Adipose tissue (tissue), 3 donors: ENCODE results near the gene TTN. TPM values are rescaled to one million over a fixed set of nuclear protein-coding genes. Genes with fewer than 3 reads are reported as not detected.

Experiments
- H3K27ac ChIP-seq: one replicate; pipeline ENCODE4 v1.5.1; 2013; ENCODE audit warnings: low read depth, low read length
- WGBS, 3 donors: extraction: QIAGEN DNeasy Blood & Tissue Kit; methylation state at CpG; one replicate each; pipeline ENCODE4 v1.1.7; 2013; 5-methylcytosine and 5-hydroxymethylcytosine counted together
- polyA plus RNA-seq, 3 donors: library from polyadenylated mRNA; stranded (reverse); fragments of 200-250 nt; gene quantifications; one replicate each; pipeline ENCODE4 v1.2.3, GENCODE V29; 2013
- donor health status: healthy with polysubstance abuse.
- donor health status: Bipolar disorder and iron deficiency.
- donor health status: healthy.

The TTN gene
- polyA plus RNA-seq, 3 donors, result 0.03 to 1.9 (median 0.18) TPM

DNA sequence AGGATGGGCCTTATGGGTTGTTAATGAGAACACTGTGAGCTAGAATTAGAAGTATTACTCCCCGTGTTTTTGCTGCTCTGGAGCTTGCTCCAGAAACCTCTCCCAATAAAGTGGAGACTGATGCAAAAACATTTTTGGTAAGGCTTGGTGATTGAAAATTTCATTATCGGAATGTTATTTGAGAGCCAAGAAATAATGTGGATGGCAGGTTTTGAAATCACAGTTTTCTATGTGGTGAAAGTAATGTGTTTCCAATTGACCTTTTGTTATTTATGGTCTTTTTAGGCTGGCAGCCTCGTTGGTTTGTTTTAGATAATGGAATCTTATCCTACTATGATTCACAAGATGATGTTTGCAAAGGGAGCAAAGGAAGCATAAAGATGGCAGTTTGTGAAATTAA is 321.9 kb downstream of the TTN start:
- 63 to 82% (median 63%) methylated on average over 3 of the region's 3 CpGs for WGBS, 3 donors
- H3K27ac ChIP-seq, result no peak overlapping the region

DNA sequence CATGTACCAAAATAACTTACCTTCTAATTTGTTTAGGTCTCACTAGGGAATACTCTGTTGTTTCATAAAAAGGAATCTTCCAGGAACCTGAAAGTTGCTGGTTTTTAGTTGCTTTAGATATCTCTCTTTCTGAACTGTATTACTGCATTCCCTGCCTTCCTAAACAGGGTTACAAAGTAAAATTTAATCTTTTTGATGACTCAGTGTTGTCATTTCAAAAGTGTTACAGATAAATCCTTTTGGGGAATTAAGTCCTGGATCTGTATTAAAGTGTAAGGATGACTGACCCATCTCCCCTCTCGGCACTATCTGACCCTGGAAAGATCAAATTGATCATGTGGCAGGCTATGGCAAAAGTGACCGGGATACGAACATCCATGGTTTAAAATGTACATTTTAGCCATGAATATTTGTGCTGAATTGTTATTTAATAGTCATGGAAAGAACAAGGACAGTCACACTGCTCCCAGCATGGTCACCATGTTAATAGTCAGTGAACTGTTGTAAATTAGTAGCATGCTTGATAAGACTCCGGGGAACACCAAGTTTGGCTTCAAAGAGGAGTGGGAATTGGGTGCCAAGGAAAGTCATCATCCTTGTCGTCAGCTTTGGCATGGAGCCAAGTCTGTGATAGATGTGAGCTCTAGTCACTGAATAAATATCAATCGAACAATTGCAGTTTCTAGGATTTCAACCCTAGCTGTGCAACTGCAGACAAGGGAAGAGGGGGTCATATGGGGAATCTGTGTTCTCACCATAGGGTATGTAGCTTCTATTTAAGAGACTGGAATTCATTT is 322.8 kb downstream of the TTN start:
- H3K27ac ChIP-seq, result no peak overlapping the region
- WGBS, 3 donors, result 41 to 63% (median 58%) methylated on average over 6 of the region's 6 CpGs

DNA sequence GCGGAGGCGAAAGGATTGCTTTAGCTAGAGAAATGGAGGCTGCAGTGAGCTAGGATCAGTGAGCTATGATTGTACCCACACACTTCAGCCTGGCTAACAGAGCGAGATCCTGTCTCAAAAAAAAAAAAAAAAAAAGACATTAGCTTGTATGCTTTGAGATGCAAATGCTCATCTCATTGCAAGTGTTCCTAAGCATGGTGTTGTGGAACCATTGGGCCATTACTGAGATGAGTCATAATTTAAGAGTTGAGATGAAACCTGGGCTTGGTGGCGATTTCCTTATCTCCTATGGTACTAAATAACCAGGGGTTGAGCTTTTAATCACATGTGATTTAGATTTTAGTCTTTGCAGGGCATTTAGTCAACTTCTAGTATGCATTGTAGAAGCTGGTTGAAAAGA is 324.8 kb downstream of the TTN start:
- 80 to 94% (median 94%) methylated on average over 4 of the region's 4 CpGs for WGBS, 3 donors
- H3K27ac ChIP-seq, result no peak overlapping the region

DNA sequence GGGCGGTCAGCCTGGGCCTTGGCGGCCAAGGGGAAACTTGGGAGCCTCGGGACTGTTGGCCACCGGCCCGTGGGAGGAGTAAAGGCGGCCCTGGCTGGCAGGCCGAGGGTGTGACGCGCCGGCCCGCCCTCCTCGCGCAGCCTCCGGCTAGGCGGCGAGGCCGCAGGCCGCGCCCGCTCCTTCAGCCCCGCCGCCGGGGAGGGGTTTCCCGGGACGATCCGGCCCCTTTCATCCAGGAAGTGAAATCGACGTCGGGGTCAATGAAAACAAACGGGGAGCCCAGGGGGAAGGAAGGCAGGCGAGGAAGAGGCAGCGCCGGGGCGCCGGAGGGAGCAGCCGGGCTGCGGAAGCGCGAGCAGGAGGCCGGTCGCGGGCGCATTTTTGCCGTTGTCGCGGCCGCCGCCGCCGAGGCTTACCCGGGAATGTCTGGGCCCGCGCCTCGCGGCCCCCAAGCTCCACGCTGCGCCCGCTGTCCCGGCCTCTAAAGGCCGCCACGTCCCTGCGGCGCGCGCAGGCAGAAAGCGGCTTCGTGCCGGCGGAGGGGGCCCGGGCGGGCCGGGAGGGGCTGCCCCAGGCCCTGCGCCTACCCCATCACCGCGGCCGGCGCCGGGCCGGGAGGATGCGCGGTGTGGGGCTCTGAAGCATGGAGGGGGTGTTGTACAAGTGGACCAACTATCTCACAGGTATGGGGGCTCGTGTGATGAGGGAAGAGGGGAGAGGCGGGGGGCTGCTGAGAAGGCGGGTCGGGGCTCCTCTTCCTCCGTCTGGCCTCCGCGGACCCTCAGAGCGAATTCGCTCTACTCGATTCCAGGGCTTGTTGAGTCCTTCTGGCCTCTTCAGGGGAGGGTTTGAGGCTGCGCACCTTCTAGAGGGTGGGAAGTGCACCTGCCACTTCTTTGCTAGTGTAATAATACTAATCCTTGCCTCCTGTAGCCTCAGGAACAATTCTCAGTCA is 326.7 kb downstream of the TTN start, which contains the start of gene PLEKHA3:
Gene PLEKHA3, plus strand, starts transcription at position 231 of the 955 bp plus-strand sequence. Its CDS starts 413 bp downstream, at position 644.
- H3K27ac ChIP-seq, result peak within 1 kb of the TSS; percentile 43
- WGBS, 3 donors, result 0% methylated on average over 64 to 92 of the region's 92 CpGs

DNA sequence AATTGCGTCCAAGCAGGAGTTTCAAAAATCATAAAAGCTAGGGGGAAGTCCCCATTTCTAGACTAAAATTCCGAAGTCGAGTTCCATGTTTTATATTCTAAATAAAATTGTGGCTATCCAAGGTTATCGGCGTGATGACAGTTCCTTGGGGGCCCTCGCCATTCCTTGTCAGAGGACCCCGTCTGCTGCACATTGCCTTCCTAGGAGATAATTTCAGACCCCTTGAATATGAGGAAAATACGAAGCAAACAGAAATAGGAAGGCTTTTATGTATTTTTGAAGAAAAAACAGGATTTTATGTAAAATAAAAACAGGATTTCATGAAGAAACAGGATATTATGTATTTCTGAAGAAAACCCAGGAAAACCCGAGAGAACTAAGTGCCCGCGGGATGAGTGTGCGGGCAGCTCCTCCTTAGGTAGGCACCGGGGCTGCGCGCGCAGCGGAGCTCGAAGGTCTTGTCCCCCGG is 327.4 kb downstream of the TTN start:
- 21 to 26% (median 22%) methylated on average over 19 of the region's 19 CpGs for WGBS, 3 donors
- no peak overlapping the region for H3K27ac ChIP-seq

DNA sequence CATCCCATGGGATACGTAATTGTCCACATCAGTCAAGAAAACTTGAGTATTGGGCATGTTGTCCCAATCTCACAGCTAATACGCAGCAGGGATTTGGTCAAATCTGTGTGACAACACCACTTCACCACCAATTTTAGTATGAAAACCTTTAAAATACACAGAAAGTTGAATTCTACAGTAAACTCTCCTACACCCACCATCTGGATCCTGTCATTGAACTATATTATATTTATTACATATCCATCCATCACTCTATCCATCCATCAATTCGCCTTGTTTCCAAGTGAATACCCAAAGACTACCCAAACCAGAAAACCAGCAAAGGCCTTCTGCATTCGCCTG is 328.0 kb downstream of the TTN start:
- H3K27ac ChIP-seq, result no peak overlapping the region
- whole genome bisulfite sequencing, 3 donors, result 55 to 58% (median 57%) methylated on average over 4 of the region's 4 CpGs

DNA sequence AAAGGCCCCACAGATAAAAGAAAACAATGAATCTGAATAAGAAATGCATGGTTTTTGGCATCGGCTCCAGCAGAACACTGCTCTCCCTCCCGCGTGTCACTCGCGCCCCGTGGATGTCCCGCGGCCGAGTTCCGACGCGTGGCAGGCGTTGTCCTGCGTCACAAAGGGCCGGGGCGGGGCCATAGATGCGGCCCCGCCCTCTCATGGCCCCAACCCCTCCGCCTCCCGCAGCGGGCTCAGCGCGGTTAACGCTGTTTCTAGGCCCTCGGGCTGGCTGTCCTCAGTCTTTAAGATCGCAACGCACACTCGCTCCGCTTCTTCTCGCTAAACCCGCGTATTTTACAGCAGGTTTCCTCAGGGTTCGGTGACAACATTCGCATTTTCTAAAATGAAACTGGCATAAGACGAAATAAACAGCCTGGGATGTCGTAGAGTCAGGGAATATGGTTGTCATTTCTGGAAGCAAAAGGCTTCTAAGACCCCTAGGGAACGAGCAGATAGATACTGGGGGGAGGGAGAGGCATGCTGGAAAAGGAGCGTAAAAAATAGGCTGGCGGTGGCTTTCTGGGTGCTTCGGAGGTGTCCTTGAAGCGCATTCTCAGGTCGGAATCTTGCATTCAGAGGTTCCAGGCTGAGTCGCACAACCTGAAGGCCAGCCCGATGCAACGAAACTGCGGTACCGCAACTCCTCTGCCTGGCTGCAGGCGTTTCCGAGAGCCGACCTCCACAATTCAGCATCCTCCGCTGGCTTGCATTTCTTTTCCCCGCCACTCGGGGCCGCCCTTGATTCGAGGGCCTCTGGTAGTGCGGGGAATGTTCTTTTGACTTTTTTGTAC is 328.6 kb downstream of the TTN start, which contains the start of gene FKBP7:
Gene FKBP7, minus strand, starts transcription at position 162 of the 836 bp plus-strand sequence. Its CDS starts 101 bp downstream, at position 61.
- H3K27ac ChIP-seq, result peak within 1 kb of the TSS; percentile 82
- 1% methylated on average over 56 of the region's 56 CpGs for WGBS, 3 donors

DNA sequence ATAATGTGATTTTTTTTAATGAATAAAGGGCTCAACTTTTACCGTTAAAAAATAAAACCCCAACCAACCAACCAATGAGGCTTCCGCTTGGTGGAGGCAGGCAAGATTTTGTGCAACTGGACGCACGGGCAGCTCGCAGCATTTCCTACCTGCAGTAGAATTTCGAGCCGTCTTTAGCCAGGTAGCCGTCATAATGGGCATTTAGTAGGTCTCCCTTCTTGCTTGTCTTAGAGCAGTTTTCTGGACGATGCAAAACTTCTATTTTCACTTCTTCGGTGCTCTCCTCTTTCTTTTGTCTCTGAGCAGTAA is 329.1 kb downstream of the TTN start:
- WGBS, 3 donors, result 0 to 1% (median 1%) methylated on average over 10 of the region's 10 CpGs
- no peak overlapping the region for H3K27ac ChIP-seq

DNA sequence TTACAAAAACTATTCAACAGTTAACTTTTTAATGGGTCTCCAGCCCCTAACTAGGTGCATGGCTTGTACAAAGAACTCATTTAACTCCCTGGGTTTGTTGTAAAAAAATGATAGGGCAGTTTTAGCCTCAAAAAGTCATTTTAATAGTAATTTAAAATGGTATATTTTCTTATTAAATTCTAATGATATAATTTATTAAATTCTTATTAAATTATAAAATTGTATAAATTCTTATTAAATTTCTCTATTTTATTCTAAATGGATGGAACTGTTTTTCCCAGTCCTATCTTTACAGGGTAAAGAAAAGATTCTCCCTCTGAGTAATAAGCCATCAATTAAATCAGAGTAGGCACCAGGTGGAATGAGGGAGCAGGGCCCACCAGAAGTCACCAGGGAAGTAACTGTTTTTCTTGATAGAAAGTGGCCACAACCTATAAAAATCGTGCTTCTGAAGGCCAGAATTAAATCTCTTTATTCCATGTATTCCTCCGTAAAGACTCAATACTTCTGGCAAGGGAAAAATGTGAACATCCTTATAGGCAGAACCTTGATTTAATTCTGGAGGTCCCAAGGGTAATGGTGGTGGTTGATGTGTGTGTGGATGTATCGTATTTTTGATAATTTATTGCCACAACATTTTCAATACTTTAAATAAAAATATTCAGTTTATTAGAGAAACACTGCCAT is 329.6 kb downstream of the TTN start:
- no peak overlapping the region for H3K27ac ChIP-seq
- WGBS, 3 donors, result 10 to 13% (median 11%) methylated on average over 3 of the region's 3 CpGs

DNA sequence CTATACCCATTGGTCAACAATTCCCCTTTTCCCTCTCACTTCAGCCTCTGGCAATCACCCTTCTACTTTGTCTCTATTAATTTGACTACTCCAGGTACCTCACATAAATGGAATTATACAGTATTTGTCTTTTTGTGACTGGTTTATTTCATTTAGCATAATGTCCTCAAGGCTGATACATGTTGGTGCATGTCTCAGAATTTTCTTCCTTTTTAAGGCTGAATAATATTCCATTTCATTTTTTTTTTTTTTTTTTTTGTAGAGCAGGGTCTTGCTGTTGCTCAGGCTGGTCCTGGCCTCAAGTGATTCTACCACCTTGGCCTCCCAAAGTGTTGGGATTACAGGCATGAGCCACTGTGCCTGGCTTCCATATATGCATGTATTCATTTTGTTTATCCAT is 330.7 kb downstream of the TTN start:
- no peak overlapping the region for H3K27ac ChIP-seq

Other genes starting within 250 kb of the TTN start
- gene CCDC141, start 242.7 kb upstream of the TTN start, polyA plus RNA-seq, result under 1 TPM; 0.09 to 0.54 (median 0.45) TPM